ENCODE measurements around the gene HORMAD2.

DNA sequence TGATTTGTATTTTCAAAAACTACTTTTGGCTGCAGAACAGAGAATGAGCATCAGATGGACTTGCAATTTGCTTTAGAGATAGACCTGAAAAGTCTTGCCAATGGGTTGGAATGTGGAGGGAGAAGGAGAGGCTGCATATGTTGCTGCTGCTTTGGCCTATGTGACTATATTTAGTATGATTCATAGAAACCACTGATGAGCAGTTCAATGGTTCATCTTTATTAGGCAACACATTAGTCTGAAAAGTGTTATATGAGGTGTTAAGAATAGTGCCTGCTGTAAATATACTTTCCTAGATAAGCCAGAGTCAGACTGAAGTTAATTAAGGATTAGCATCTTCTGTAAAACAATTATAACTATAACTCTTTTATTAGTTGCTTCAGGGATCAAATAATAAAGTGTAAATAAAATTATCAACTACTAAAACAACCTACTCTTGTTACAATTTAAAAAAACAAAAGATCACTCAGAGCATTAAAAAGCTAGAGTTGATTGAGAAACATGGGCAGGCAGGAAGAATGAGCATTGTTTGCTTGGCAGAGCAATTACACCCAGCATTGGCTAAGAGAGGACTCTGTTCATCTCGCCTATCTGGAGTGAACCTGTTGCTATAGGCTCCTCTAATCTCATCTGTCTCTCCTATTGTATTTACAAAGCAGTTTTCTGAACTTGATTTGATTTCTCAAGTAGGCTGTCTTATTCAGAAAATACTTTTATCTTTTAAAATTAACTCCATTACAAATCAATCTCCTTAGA, 36.3 kb downstream of the HORMAD2 start:
- TF ChIP-seq, protein P1, sequence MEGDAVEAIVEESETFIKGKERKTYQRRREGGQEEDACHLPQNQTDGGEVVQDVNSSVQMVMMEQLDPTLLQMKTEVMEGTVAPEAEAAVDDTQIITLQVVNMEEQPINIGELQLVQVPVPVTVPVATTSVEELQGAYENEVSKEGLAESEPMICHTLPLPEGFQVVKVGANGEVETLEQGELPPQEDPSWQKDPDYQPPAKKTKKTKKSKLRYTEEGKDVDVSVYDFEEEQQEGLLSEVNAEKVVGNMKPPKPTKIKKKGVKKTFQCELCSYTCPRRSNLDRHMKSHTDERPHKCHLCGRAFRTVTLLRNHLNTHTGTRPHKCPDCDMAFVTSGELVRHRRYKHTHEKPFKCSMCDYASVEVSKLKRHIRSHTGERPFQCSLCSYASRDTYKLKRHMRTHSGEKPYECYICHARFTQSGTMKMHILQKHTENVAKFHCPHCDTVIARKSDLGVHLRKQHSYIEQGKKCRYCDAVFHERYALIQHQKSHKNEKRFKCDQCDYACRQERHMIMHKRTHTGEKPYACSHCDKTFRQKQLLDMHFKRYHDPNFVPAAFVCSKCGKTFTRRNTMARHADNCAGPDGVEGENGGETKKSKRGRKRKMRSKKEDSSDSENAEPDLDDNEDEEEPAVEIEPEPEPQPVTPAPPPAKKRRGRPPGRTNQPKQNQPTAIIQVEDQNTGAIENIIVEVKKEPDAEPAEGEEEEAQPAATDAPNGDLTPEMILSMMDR (conservative IDR thresholded peaks at IDR 0.05 in 1 of 2, IDR thresholded peaks at IDR 0.05 in 1 of 2; ENCODE audit: extremely low read depth in 1 of 2, insufficient read depth in 1 of 2, low read depth in 1 of 2, low read length in 2 of 2), result no peak
- no peak for TF ChIP-seq EZH2 (IDR thresholded peaks at IDR 0.05; ENCODE audit: borderline replicate concordance, low read length)
